GM19035 (cell line): ENCODE data around the gene SPPL3.
"Not testable (repeated sequence)": the region's sequence is repeated elsewhere in the genome, so short reads cannot be mapped to it uniquely, and the experiment has no call there.

Source experiments
- ATAC-seq: cut with Tn5 transposase; IDR thresholded peaks from one replicate; pipeline ENCODE4 v1.9.1; 2021; ENCODE audit not compliant: unreplicated experiment

Gene SPPL3

GRCh38 chr12:120904197-120904773 lies at the start of gene SPPL3:
Gene SPPL3 (minus strand): TSS chr12:120904358. CDS start chr12:120903867, 491 bp downstream.
- ATAC-seq: peak; percentile 77

- ATAC-seq: no peak
These were observed 46.6 kb upstream of the SPPL3 start for GRCh38 chr12:120950807-120951206.

- not testable (repeated sequence) for ATAC-seq
These were observed 46.2 kb upstream of the SPPL3 start for GRCh38 chr12:120950260-120950799.

GRCh38 chr12:120945516-120945915 lies 41.4 kb upstream of the SPPL3 start:
- not testable (repeated sequence) for ATAC-seq

- ATAC-seq: no peak
These were observed 40.6 kb upstream of the SPPL3 start for GRCh38 chr12:120944645-120945217.

- ATAC-seq: no peak
These were observed 39.3 kb upstream of the SPPL3 start for GRCh38 chr12:120943482-120943881.

- ATAC-seq: no peak
These were observed 37.8 kb upstream of the SPPL3 start for GRCh38 chr12:120941846-120942405.

GRCh38 chr12:120941412-120941811 lies 37.3 kb upstream of the SPPL3 start:
- no peak for ATAC-seq

GRCh38 chr12:120940799-120941198 lies 36.6 kb upstream of the SPPL3 start:
- no peak for ATAC-seq

- no peak for ATAC-seq
These were observed 35.8 kb upstream of the SPPL3 start for GRCh38 chr12:120940006-120940405.

- no peak for ATAC-seq
These were observed 35.4 kb upstream of the SPPL3 start for GRCh38 chr12:120939523-120939922.

- ATAC-seq: no peak
These were observed 34.3 kb upstream of the SPPL3 start for GRCh38 chr12:120938496-120938895.

GRCh38 chr12:120936197-120936596 lies 32.0 kb upstream of the SPPL3 start:
- ATAC-seq: no peak

- no peak for ATAC-seq
These were observed 29.6 kb upstream of the SPPL3 start for GRCh38 chr12:120933786-120934185.

GRCh38 chr12:120932956-120933526 lies 28.9 kb upstream of the SPPL3 start:
- no peak for ATAC-seq

GRCh38 chr12:120932058-120932457 lies 27.9 kb upstream of the SPPL3 start:
- no peak for ATAC-seq

GRCh38 chr12:120930032-120930431 lies 25.9 kb upstream of the SPPL3 start:
- ATAC-seq: no peak

- ATAC-seq: no peak
These were observed 24.9 kb upstream of the SPPL3 start for GRCh38 chr12:120928864-120929652.

GRCh38 chr12:120925740-120926563 lies 21.8 kb upstream of the SPPL3 start:
- no peak for ATAC-seq

- ATAC-seq: no peak
These were observed 18.1 kb upstream of the SPPL3 start for GRCh38 chr12:120922279-120922678.
